Activated CD8-positive, alpha-beta memory T cell treated with anti-CD3 and anti-CD28 coated beads, Interleukin-2, amount 50 U/mL, for 24 hours (primary cell): Measurements from ENCODE around the gene TDRKH.

Source experiments
- DNase-seq: peaks from one replicate; pipeline ENCODE4 v3.0.0-alpha.2; 2020; ENCODE audit errors: extremely low read depth

Gene TDRKH, protein sequence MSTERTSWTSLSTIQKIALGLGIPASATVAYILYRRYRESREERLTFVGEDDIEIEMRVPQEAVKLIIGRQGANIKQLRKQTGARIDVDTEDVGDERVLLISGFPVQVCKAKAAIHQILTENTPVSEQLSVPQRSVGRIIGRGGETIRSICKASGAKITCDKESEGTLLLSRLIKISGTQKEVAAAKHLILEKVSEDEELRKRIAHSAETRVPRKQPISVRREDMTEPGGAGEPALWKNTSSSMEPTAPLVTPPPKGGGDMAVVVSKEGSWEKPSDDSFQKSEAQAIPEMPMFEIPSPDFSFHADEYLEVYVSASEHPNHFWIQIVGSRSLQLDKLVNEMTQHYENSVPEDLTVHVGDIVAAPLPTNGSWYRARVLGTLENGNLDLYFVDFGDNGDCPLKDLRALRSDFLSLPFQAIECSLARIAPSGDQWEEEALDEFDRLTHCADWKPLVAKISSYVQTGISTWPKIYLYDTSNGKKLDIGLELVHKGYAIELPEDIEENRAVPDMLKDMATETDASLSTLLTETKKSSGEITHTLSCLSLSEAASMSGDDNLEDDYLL

GRCh38 chr1:151790071-151790939, at the start of gene TDRKH:
TDRKH (minus strand) TSS chr1:151790500; CDS start chr1:151783022, 7,478 bp downstream.
- DNase-seq: peak; percentile 96

GRCh38 chr1:151839457-151840403, 49.4 kb upstream of the TDRKH start, which contains the start of gene C2CD4D:
C2CD4D (minus strand) TSS chr1:151839820; CDS start chr1:151838989, 831 bp downstream.
- DNase-seq: peak; percentile 29

DNA sequence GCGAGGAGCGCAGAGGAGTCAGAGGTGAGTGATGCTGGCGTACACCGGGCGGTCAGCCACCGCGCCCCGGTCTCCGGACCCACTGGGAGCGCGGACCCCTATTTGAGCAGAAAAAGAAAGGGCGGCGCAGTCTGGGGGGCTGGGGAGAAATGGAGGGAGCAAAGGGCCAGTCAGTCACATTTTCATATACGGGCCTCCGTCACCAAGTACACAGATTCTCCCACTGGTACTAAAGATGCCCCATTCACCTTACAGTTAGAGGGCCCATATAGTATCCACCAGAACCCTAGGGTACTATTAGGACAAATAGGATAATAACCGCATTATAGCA, 48.7 kb upstream of the TDRKH start:
- no peak for DNase-seq

DNA sequence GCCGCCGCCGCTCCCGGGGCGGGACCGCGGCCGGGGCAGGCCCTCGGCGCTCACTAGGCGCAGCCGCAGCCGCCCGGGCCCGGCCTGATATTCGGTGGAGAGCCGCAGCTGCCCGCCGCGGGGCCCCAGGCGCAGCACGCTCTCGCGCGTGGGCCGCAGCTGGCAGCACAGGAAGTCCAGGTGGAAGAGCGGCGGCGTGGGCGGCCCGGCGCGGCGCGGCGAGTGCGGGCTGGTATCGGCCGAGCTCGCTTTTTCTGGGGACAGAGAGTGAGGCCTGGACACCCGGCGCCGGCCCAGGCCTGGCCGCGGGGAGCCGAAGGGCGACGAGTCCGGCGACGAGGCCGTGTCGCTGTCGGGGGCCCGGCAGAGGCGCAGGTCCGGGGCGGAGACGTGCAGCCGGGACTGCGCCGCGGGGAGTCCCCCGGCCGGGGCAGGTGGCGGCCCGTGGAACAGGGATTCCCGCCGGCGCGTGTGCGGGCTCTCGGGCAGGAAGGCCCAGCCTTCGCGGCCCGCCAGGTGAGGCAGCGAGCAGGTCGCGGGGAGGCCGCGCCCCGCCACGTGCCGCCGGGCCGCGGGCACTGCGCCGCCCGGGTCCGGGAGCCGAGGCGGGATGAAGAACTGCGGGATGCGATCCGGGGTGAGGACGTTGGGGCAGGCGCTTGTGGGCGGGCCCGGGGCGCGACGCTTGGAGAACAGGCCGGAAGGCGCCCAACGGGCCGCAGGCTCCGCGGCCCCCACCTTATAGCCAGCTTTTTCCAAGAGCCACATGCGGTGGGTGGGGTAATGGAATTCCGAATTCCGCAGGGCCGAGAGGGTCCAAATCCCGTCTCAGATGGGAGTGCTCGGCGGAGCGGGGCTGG, 48.2 kb upstream of the TDRKH start:
- no peak for DNase-seq

GRCh38 chr1:151837884-151838221, 47.6 kb upstream of the TDRKH start:
- DNase-seq: no peak

DNA sequence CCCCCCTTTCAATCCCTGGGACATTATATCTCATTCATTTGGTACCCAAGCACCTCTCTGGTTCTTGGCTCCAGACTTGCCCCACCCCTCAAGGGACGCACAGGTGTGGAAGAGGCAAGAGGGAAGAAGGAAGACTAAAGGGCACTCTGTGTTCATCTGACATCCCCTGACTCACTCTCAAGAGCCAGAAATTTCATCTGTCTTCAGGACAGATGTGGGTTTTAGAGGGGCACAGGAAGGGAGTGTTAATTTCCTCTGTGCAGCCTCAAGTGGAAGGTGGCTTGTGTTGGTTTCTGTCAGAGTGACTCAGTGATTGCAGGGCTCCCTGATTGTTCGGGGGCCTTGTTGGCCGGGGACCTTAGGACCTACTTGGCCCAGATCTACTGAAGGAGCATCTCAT, 46.9 kb upstream of the TDRKH start:
- no peak for DNase-seq

DNA sequence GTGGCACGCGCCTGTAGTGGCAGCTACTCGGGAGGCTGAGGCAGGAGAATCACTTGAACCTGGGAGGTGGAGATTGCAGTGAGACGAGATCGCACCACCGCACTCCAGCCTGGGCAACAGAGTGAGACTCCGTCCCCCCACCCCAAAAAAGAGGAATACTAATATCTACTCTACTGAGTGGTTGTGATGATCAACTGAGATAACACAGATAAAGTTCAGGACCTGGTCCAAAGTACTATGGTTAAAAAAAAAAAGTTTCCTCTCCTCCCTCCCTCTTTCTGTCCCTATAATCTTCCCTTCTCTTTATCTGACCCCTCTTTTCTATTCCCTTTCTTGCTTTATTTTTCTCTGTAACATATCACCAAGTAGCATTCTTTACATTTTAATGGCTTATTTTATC, 45.3 kb upstream of the TDRKH start:
- no peak for DNase-seq

GRCh38 chr1:151834239-151834638, 43.9 kb upstream of the TDRKH start:
- DNase-seq: no peak

GRCh38 chr1:151833172-151833900, 43.0 kb upstream of the TDRKH start:
- no peak for DNase-seq

DNA sequence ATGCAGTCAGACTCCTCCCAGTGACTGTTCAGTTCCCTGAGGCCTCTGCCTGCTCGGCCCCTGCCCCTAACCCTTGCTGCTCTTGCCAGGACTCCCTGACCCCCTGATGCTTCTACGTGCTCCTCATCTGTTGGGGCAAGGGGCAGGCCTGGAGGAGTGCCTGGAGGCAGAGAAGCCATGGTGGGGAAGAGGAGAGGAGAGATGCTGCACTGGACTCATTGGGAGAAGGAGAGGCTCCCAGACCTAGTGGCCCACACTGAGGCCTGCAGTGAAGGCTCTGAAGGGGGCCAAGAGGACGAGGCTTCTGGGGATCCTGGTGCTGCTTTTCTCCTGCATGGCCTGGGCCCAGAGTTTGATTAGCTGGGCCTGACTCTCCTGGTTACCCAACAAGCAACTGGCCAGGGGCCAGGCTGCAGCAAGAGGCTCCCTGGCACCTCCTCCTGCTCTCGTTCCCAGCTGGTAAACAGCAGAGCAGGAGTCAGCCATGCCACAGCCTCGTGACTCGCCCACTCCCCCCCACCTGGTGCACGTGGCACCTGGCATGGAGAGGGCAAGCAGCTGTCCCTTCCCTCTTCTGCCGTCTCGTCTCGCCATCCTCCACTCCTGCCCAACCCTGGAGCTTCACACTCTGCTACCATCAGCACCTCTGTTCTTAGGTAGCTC, 42.1 kb upstream of the TDRKH start:
- no peak for DNase-seq

- no peak for DNase-seq
These were observed 41.3 kb upstream of the TDRKH start, which contains the start of gene RORC for GRCh38 chr1:151831605-151832004. RORC (minus strand) TSS chr1:151831802; CDS start chr1:151831764, 38 bp downstream.

DNA sequence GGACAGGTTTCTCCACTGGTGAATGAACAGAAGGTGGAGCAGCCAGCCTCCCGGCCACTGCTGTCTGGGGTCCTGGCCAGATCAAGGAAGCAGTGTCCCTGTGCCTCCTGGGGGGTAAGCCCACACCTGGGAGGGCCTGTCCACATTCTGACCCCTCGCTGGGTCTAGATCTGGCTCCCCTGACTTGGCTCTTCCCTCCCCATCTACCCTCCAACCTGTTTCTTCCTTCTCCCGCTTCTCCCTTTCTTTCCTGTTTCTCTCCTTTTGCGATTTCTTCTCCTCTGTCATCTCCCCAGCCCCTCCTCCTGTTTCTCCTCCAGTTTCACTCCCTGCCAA, 40.9 kb upstream of the TDRKH start:
- DNase-seq: no peak

- no peak for DNase-seq
These were observed 39.8 kb upstream of the TDRKH start for GRCh38 chr1:151830055-151830454.

DNA sequence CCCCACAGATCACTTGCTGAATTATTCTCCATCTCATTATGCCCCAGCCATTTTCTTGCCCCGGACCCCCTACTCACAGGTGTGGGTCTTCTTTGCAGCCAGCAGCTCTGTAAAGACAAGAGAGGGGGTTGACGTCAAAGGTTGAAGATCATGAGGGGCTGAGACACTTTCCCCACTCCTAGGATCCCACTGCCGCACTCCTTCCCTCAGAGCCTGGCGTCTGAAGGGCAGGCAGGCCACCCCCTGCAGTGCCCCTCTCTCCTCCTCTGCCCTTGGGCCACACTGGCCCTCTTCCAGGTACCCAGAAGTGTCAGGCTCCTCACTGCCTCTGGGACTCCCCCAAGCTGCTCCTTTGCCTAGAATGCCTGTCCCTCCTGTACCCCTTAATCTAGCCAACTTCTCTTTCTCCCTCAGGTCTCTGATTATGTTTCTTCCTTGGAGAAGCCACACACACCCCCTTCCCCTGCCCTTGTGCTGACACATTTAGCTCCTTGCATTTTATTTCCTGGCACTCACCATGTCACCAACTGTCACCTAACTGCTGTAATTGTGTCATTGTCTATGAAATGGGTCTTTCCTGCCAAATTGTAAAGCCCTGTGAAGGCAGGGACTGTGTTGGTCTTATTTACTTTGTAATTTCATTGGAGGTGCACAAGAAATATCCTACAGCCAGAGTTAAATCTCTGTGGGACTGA, 39.2 kb upstream of the TDRKH start:
- no peak for DNase-seq

- DNase-seq: no peak
These were observed 38.6 kb upstream of the TDRKH start for GRCh38 chr1:151828921-151829320.

DNA sequence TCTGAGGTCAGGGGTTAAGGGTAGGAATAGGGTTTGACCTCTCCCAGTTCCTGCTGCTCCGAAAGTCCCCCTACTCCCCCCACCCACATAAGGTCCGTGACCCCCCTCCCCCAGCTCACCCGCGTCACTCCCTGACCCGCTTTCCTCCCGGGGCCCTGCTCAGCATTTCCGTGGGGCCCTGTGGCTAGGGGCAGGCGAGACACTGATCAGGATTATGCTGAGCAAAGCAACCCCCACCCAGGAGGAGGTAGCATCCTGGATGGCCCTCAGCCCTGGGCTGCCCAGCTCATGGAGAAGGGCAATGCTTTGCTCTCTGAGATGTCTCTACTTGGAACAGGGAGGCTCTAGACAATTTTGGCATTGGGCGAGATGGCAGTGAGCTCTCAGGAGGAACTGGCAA, 37.6 kb upstream of the TDRKH start:
- no peak for DNase-seq

- DNase-seq: no peak
These were observed 35.7 kb upstream of the TDRKH start for GRCh38 chr1:151825751-151826660.

DNA sequence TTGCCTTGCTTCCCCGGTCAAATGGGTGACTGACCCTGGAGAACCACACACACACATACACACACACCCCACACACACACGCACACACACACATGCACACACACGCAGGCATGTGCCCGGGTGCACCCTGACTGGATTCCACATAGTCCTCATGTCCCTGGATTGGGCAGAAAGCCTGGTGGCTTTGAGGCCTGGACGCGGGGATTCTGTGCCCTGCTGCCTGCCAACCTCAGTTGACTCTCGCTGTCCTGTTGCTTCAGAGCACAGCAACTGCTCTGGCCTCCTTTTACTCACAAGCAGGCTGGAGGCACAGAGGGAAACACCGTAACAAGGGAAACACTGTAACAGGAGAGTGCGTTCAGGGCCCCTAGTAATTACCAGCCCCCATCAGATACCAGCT, 34.9 kb upstream of the TDRKH start:
- DNase-seq: no peak
